Hindlimb muscle (tissue), 1 donor: ENCODE results near the gene MAP3K9. TPM values are rescaled to one million over a fixed set of nuclear protein-coding genes. Genes with fewer than 3 reads are reported as not detected.

Experiments used
- DNase-seq: peaks from one replicate; pipeline ENCODE4 v3.0.0-alpha.2; 2013
- polyA plus RNA-seq: library from polyadenylated mRNA; unstranded; fragments of 120-200 nt; gene quantifications from one replicate; pipeline ENCODE4 v1.2.1, GENCODE V29; 2013; ENCODE audit not compliant: insufficient read length

Gene MAP3K9
- polyA plus RNA-seq, 1 donor: 0.19 TPM

GRCh38 chr14:70785556-70785955, 23.8 kb downstream of the MAP3K9 start:
- no peak for DNase-seq

DNA sequence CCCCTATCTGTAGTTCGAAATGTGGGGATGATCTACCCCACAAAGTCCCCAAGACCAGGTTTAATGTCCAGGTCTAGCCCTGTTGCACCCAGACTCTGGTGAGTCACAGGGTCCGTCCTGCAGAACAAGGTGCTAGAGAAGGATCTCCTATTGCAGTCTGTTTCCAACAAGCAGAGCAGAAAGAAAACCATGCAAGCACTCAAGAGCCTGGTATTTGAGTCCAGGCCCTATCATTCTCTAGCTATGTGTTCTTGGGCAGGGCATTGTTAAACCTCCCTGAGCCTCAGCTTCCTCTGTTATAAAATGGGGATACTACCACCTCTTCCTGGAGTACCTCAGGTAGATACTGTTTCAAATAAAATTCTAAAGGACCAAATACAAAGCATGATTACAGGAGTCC, 24.4 kb downstream of the MAP3K9 start:
- DNase-seq: no peak

DNA sequence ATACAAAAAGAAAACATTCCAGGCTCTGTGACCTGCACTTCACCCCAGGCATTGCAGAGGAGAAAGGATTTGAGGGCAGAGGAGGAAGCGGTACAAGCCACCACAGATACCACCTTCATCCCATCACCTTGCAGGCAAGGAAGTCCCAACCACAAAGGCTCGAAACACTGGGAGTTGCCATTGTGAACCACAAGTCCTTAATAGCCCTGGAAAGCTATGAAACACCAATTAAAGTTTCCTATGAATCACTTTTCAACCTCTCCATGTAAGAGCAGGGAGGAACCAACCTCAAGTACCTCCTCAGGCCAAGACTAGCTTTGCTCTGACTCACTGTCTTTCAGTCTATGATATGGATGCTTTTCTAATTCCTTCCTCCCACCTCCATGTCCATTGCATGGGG, 27.0 kb downstream of the MAP3K9 start:
- no peak for DNase-seq

DNA sequence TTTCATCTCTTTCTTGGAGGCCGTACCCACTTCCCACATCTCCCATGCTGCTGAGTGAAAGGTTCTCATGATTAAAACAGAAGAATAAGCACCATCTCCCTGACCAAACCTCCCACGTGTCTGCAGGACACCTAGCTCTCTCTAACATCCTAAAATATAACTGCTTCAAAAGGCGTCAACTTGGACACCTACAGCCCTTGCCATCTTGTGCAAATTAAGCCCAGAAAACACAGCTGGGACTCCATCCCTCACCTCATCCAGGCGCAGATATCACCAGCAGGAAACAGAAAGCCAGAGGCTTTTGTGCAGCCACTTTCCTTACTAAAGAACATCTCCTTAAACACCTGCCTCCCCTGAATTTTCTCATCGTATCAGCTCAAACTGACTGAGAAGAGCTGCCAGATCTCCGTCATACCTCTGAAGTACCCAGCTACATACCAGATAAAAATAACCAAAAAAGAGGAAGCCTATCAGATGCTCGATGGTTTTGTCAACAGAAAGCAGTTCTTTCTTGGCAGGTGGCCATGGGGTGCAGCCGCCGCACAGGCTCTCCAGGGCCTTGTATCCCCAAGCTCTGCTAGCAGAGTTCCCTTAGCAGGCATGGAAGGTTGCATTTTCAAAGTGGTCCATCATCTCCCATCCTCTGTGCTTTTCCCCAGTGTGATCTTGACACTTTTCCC, 28.8 kb downstream of the MAP3K9 start:
- peak; percentile 11 for DNase-seq

- DNase-seq: no peak
Observed at GRCh38 chr14:70779667-70780066, 29.6 kb downstream of the MAP3K9 start.

DNA sequence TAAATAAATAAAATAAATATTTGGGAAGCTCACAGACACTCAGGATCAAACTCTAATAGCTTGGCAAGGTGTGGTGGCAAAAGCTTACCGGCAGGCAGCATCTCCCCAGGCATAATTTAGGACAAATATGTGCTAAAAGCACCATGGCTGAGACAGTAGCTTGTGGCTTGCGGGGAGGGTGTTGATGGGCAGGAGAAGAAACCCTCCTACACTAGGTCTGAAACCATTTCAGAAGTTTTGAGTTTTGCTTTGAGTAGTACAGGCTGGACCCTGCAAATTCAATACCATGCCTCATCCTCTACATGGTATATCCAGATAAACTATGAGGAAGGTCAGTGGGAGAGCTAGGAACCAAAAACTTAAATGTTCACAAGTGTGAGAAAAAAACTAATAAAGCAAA, 33.1 kb downstream of the MAP3K9 start:
- DNase-seq: no peak

GRCh38 chr14:70773182-70773862, 36.0 kb downstream of the MAP3K9 start:
- DNase-seq: no peak

DNA sequence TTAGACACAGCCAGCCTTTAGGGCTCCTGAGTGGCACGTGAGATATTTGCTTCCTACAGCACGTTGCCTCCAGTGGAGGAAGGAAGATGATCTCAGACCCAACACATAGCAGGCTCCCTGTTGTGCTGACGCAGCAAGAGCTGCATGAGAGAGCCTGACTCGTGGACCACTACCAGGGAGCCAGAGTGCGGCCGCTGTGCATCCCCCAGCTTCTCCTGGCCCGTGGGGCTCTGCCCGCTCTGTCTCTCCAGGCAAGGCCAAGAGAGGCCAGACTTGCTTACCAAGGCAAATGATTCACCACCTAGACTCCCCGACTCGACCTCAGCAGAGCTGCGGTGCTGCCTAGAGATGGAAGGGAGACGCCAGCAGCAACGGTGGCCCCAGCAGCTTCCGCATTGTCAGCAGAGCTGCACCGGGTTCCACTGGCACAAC, 37.5 kb downstream of the MAP3K9 start:
- no peak for DNase-seq

- DNase-seq: no peak
Observed at GRCh38 chr14:70770490-70770889, 38.8 kb downstream of the MAP3K9 start.

- DNase-seq: no peak
Observed at GRCh38 chr14:70759398-70759797, 49.9 kb downstream of the MAP3K9 start.

DNA sequence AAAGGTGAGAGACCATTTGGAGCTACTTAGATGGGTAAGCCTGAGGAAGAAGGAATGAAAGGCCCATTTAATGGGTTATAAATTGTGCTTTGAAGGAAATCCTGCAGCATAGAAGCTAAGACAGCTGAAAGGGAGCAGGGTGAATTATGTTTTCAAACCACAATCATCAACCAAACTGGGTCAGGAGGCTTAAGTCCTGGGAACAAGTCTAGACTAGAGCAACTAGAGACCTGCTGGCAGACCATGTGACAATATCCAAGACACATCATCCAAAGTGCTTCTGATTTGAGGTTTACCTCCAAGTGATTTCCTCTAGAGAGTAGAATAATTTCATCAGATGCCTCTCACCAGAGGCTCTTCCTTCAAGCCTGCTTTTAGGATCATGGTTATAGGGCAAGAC, 53.7 kb downstream of the MAP3K9 start:
- DNase-seq: no peak

- no peak for DNase-seq
Observed at GRCh38 chr14:70754991-70755390, 54.3 kb downstream of the MAP3K9 start.

DNA sequence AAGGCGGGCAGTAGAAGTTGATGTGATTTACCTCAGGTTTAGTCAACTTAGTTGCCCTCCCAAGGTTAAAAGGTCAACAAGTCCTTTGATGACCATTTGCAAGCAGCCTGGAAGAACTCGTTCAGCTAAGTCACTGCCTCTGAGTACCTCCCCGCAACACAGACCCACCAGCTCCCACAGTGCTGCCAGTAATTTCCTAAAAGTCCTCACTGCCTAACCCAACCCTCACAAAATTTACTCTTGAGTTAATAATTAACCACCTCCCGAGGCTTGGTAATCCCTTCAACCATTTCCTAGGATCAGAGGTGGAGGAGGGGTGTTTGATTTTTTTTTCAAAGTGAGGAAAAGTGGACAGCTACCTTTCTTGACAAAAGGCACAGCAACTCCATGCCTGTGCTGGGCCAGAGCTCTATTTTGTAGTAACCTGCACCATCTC, 55.8 kb downstream of the MAP3K9 start:
- DNase-seq: no peak

GRCh38 chr14:70748422-70748821, 60.9 kb downstream of the MAP3K9 start:
- DNase-seq: no peak

DNA sequence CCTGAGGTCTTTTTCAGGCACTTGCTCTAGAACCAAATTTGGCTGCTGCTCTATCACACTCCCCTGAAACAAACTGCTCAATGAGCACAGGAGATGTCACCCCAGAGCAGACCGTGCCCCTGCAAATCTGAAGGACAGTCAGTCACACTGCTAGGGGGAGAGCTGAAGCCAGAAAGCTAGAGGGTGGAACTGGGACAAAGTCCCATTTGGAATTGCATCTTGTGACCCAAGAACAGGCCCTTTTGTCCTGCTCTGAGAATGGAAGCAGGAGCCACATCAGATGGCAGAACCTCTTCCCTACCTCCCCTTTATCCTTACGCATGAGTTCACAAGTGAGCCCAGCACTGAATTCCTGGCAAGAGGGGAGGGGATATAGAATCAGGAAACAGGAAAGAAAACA, 64.7 kb downstream of the MAP3K9 start:
- no peak for DNase-seq

DNA sequence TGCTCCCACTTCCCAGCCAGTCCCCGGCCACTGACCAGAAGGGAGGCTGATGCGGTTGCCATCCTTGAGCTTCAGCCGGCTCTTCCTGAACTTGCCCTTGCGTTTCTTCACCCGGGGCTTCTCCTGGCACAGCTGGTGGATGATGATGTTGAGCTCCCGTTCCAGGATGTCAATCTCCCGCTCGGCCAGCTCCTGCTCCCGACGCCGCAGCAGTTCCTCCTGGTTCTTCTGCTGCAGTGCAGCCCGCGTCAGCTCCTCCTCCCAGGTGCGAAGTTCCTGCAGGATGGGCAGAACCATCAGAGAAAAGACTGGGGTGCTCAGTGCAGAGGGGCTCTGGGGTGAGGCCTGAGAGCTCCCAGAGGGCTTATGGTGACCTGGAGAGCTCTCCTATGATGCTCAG, 67.0 kb downstream of the MAP3K9 start:
- no peak for DNase-seq

DNA sequence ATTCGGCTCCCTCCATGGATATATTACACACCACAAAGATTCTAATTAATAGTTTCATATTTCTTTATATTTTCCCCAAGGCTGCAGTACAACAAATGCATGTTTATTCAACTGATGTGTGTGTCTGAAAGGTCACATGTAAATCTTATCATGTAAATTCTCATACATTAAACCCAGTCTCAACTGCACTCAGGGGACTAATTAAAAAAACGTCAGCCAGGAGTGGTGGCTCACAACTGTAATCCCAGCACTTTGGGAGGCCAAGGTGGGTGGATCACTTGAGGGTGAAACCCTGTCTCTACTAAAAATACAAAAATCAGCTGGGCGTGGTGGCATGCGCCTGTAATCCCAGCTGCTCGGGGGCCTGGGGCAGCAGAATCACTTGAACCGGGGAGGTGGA, 67.8 kb downstream of the MAP3K9 start:
- DNase-seq: no peak

- no peak for DNase-seq
Observed at GRCh38 chr14:70735043-70735442, 74.3 kb downstream of the MAP3K9 start.

DNA sequence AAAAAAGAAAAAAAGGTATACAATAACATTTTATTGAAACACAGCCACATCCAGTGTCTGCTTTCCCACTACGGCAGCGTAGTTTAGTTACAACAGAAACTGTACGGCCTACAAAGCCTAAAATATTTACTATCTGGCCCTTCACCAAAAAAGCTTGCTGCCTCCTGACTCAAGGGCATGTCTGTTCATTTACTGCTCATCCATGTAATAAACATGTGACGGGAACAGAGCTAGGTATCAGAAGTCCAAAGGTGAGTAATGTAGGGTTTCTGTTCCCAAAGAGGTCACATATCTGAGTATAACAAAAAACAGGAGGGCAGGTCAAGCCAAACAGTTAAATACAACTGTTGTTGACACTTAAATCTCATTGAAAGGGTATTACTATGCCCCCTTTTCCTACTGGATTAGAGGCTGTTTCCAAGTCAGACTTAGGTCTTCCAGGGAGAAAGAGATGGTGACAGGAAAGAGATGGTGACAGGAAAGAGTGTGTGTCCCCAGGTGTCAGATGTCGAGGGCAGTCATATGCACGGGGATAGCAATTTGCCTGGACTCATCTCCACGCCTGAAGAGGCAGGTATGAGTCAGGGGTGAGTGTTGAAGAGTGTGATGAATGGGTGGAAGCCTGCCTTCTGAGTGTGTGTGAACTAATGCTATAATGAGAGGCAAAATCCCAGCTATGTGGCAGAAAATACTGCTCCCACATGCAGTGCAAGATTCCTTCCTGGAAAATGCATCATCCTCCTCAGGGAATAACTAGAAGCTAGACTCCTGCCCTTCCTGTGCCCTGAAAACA, 77.7 kb downstream of the MAP3K9 start:
- no peak for DNase-seq

DNA sequence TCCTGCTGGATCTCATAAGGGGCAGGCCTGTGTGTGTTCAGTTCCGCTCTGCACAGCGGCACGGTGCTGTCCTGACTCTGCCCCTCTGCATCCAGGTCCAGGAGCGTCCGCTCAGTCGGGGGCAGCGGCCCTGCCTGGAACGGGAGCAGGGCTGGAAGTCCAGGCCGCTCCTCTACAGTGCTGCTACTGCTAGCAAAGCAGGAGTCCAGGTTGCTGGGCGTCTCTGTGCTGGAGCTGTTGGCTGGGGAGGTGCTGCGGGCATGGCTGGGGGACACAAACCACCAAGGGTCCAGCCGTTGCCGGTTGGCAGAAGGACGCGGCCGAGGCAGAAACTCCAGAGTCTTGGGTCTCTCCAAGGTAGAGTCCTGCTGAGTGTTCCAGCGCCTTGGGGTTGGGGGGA, 78.9 kb downstream of the MAP3K9 start:
- DNase-seq: no peak

DNA sequence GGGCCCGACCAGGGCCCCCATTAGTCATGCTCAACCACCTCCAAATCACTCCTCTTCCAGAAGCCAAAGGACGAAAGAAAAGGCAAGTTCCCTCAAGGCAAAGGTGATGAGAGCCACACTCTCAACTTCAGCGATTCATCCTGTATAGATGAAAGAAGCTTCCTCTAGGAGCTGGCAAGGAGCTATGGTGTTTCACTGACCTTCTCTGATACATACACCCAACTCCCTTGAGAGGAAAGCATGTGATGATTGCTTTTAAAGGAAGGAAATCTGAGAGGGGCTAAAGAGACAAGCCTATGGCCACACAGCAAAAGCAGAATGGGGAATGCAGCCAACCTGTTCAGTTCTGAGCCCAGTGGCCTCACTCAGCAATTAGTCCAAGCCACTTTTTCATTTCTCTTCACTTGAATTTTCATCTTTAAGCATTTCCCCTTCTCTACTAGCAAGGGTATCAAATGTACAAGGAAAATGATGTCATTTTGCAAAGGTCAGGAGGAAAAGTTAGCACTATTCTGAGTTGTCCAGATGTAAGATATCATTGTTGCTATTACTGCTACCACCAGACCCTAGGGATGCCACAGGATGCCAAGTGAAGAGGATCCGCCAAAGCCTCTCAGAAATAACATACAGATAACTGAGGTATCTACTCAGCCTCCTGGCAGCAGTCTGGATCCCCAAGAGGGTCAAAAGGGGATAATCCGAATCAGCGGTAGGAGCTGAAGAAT, 82.5 kb downstream of the MAP3K9 start:
- DNase-seq: peak; percentile 14

DNA sequence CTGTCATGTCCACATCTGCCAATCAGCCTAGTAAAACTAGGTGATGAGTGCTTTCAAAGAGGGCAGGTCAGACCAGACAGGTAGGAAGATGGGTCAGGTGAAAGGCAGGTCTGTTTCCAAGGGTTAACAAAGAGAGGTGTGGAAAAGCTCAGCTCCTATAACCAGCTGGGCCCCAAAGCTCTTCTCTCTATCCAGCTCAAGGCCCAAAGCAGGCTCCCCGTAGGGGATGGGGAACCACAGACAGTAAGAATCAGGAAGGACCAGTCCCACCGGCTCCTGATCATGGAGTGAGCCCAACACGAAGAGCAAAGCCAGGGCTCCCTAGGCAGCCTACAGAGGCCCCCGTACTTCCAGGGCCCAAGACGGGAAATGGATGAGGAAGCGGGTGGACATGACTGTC, 84.4 kb downstream of the MAP3K9 start:
- no peak for DNase-seq

DNA sequence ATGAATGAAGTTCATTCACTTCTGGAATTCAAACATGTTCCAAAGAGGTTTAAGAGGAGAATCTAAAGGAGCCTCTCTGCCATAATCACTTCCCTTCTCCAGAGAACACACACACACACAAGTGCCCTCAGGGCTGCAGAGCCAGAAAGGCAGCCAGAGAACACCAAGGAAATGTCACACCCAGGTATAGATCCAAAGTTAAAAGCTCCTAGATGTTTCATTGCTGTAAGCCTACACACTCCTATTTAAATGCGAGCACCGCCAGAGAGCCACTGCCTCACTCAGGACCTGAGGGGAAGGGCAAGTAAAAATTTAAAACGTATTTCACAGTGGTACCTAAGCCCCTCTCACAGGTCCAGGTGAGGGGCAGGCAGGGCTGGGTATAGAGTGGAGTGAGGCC, 85.2 kb downstream of the MAP3K9 start:
- DNase-seq: no peak
